ENCODE data around the gene LASP1NB.
"Not testable (repeated sequence)": the region's sequence is repeated elsewhere in the genome, so short reads cannot be mapped to it uniquely, and the experiment has no call there.

Gene LASP1NB

GRCh38 chr17:38911731-38912081 lies 13.7 kb upstream of the LASP1NB start:
- DNase-seq (ENCODE audit: low read depth); in situ Hi-C loops (cut with HindIII; ENCODE audit: low pct_unique_long_range_greater_than_20kb, low sequenced_read_pairs): not testable (repeated sequence)

GRCh38 chr17:38912221-38912813 lies 13.1 kb upstream of the LASP1NB start:
- in situ Hi-C loops (cut with HindIII; ENCODE audit: low pct_unique_long_range_greater_than_20kb, low sequenced_read_pairs) = no loop called here

GRCh38 chr17:38914741-38915638 lies 10.4 kb upstream of the LASP1NB start:
- DNase-seq (ENCODE audit: low read depth) = no peak
- in situ Hi-C loops (cut with HindIII; ENCODE audit: low pct_unique_long_range_greater_than_20kb, low sequenced_read_pairs) = no loop called here

More at GRCh38 chr17:38912221-38912813, 13.1 kb upstream of the LASP1NB start:
- no peak for DNase-seq (ENCODE audit: low read depth)

- no peak for DNase-seq (ENCODE audit: low read depth)
- in situ Hi-C loops (cut with HindIII; ENCODE audit: low pct_unique_long_range_greater_than_20kb, low sequenced_read_pairs) = no loop called here
Measured at GRCh38 chr17:38915639-38915995, 9.8 kb upstream of the LASP1NB start.

GRCh38 chr17:38916771-38917170 lies 8.6 kb upstream of the LASP1NB start:
- in situ Hi-C loops (cut with HindIII; ENCODE audit: low pct_unique_long_range_greater_than_20kb, low sequenced_read_pairs) = no loop called here
- DNase-seq (ENCODE audit: low read depth) = no peak

- in situ Hi-C loops (cut with HindIII; ENCODE audit: low pct_unique_long_range_greater_than_20kb, low sequenced_read_pairs) = no loop called here
- no peak for DNase-seq (ENCODE audit: low read depth)
Measured at GRCh38 chr17:38917259-38917658, 8.2 kb upstream of the LASP1NB start.

- in situ Hi-C loops (cut with HindIII; ENCODE audit: low pct_unique_long_range_greater_than_20kb, low sequenced_read_pairs) = no loop called here
Measured at GRCh38 chr17:38918129-38918913, 7.1 kb upstream of the LASP1NB start.

GRCh38 chr17:38918916-38919315 lies 6.5 kb upstream of the LASP1NB start:
- no peak for DNase-seq (ENCODE audit: low read depth)
- in situ Hi-C loops (cut with HindIII; ENCODE audit: low pct_unique_long_range_greater_than_20kb, low sequenced_read_pairs) = no loop called here

More at GRCh38 chr17:38918129-38918913, 7.1 kb upstream of the LASP1NB start:
- no peak for DNase-seq (ENCODE audit: low read depth)

GRCh38 chr17:38919316-38920078 lies 5.9 kb upstream of the LASP1NB start:
- in situ Hi-C loops (cut with HindIII; ENCODE audit: low pct_unique_long_range_greater_than_20kb, low sequenced_read_pairs) = no loop called here

GRCh38 chr17:38920374-38921291 lies 4.8 kb upstream of the LASP1NB start:
- in situ Hi-C loops (cut with HindIII; ENCODE audit: low pct_unique_long_range_greater_than_20kb, low sequenced_read_pairs) = no loop called here
- DNase-seq (ENCODE audit: low read depth) = no peak

More at GRCh38 chr17:38919316-38920078, 5.9 kb upstream of the LASP1NB start:
- DNase-seq (ENCODE audit: low read depth) = no peak

- DNase-seq (ENCODE audit: low read depth) = no peak
- in situ Hi-C loops (cut with HindIII; ENCODE audit: low pct_unique_long_range_greater_than_20kb, low sequenced_read_pairs) = no loop called here
Measured at GRCh38 chr17:38921756-38922411, 3.5 kb upstream of the LASP1NB start.

GRCh38 chr17:38922538-38923297 lies 2.7 kb upstream of the LASP1NB start:
- in situ Hi-C loops (cut with HindIII; ENCODE audit: low pct_unique_long_range_greater_than_20kb, low sequenced_read_pairs) = no loop called here

GRCh38 chr17:38926293-38927070 lies 1.1 kb downstream of the LASP1NB start:
- DNase-seq (ENCODE audit: low read depth) = no peak
- in situ Hi-C loops (cut with HindIII; ENCODE audit: low pct_unique_long_range_greater_than_20kb, low sequenced_read_pairs) = no loop called here

More at GRCh38 chr17:38922538-38923297, 2.7 kb upstream of the LASP1NB start:
- DNase-seq (ENCODE audit: low read depth) = peak; percentile 35

- in situ Hi-C loops (cut with HindIII; ENCODE audit: low pct_unique_long_range_greater_than_20kb, low sequenced_read_pairs) = not testable (repeated sequence)
Measured at GRCh38 chr17:38930782-38931181, 5.4 kb downstream of the LASP1NB start.

GRCh38 chr17:38933962-38934361 lies 8.5 kb downstream of the LASP1NB start:
- in situ Hi-C loops (cut with HindIII; ENCODE audit: low pct_unique_long_range_greater_than_20kb, low sequenced_read_pairs); DNase-seq (ENCODE audit: low read depth): not testable (repeated sequence)

More at GRCh38 chr17:38930782-38931181, 5.4 kb downstream of the LASP1NB start:
- not testable (repeated sequence) for DNase-seq (ENCODE audit: low read depth)
